GM19324 (cell line): ENCODE measurements around the gene FIP1L1.
"Not testable (repeated sequence)": the region's sequence is repeated elsewhere in the genome, so short reads cannot be mapped to it uniquely, and the experiment has no call there.

ENCODE experiments used
- ATAC-seq: cut with Tn5 transposase; IDR thresholded peaks from one replicate; pipeline ENCODE4 v1.9.1; 2021; ENCODE audit warnings: mild to moderate bottlenecking, moderate library complexity; ENCODE audit not compliant: unreplicated experiment, low FRiP score

The FIP1L1 gene, protein sequence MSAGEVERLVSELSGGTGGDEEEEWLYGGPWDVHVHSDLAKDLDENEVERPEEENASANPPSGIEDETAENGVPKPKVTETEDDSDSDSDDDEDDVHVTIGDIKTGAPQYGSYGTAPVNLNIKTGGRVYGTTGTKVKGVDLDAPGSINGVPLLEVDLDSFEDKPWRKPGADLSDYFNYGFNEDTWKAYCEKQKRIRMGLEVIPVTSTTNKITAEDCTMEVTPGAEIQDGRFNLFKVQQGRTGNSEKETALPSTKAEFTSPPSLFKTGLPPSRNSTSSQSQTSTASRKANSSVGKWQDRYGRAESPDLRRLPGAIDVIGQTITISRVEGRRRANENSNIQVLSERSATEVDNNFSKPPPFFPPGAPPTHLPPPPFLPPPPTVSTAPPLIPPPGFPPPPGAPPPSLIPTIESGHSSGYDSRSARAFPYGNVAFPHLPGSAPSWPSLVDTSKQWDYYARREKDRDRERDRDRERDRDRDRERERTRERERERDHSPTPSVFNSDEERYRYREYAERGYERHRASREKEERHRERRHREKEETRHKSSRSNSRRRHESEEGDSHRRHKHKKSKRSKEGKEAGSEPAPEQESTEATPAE

DNA sequence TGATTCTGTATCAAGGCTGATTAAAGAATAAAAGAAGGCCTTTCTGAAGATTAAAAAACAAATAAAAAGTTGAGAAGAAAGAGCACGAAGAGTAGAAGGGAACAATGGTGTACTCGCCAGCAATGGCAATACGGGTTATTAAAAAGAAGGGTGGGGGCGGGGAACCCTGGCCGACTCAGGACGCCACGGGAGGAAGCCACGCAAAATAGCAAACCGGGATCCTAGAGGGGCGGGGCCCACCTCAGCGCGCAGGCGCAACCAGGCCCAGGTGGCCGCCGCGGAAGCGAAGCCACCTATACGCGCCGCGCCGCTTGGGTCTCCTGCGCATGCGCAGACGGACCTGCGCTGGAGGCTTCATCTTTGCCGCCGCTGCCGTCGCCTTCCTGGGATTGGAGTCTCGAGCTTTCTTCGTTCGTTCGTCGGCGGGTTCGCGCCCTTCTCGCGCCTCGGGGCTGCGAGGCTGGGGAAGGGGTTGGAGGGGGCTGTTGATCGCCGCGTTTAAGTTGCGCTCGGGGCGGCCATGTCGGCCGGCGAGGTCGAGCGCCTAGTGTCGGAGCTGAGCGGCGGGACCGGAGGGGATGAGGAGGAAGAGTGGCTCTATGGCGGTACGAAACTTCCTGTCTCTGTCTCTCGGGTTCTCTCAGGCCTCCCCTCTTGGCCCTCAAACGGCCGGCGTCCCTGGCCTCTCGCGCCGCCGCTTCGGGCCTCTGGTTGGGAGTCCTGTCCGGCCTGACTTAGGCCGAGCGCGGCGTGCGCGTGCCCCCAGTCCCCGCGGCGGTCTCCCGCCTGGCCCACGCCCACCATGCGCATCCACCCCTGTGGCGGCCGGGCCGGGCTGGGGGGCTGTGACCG is at the start of gene FIP1L1:
Gene FIP1L1, plus strand, starts transcription at position 323 of the 852 bp plus-strand sequence. Its CDS starts 198 bp downstream, at position 521.
- ATAC-seq, result peak; percentile 92

DNA sequence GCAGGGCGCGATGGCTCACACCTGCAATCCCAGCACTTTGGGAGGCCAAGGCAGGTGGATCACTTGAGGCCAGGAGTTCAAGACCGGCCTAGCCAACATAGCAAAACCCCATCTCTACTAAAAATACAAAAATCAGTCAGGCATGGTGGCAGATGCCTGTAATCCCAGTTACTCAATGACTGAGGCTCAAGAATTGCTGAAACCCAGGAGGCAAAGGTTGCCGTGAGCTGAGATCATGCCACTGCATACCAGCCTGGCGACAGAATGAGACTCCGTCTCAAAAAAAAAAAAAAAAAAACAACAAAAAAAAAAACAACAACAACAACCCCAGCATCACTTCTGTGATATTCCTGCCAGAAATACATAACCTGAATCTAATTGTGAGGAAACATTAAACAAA is 42.5 kb upstream of the FIP1L1 start:
- ATAC-seq, result not testable (repeated sequence)

DNA sequence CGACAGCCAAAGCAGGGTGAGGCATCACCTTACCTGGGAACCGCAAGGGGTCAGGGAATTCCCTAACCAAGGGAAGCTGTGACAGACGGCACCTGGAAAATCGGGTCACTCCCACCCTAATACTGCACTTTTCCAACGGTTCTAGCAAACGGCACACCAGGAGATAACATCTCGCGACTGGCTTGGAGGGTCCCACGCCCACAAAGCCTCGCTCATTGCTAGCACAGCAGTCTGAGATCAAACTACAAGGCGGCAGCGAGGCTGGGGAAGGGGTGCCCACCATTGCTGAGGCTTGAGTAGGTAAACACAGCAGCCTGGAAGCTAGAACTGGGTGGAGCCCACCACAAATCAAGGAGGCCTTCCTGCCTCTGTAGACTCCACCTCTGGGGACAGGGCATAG is 37.3 kb upstream of the FIP1L1 start:
- not testable (repeated sequence) for ATAC-seq

DNA sequence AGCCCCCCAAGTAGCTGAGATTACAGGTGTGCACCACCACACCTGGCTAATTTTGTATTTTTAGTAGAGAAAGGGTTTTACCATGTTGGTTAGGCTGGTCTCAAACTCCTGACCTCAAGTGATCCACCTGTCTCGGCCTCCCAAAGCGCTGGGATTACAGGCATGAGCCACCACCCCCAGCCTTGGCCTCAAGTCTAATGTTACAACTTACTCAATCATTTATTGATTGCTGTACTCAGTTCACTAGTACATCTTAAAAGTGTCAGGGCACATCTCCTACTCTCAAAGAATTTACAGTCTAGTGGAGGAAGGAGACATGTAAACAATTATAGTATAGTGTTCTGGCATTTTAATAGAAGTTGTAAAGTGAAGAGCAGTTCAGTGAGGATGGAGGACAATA is 31.0 kb upstream of the FIP1L1 start:
- not testable (repeated sequence) for ATAC-seq

DNA sequence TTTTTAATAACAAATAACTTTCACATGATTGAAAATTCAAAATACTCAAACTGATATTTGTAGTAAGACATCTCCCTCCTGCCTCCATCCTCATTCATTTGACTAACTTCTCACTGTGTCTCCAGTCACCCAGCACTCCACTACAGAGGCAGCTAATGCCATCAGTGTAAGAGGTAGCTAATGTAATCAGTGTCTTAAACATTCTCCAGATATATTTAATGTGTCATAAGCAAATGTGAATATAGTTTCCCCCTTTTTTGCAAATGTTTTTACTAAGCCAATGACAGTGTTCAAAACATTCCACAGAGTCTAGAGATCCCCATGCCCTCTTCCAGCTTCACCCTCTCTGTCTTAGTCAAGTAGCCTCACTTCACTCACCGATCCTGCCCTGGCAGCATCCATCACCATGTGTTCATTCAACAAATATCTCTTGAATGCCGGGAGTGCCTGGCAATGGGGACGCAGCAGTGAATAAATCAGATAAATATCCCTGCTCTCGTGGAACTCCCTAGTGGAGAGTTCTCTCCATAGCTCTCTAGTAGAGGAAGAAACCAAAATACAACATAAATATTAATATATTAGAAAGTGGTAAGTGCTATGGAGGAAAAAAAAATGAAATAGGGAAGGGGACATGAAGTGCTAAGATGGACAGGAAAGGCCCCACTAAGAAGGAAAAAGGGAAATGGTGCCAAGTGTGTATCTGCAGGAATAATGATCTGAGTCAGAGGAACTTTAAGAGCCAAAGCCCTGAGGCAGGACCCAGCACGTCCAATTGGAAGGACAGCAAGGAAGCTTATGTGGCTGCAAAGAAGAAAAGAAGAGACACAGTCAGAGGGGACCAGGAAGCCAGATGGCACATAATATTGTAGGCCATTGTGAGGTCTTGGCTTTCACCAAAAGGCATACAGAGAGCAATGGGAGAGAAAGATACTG is 30.3 kb upstream of the FIP1L1 start:
- ATAC-seq, result no peak

DNA sequence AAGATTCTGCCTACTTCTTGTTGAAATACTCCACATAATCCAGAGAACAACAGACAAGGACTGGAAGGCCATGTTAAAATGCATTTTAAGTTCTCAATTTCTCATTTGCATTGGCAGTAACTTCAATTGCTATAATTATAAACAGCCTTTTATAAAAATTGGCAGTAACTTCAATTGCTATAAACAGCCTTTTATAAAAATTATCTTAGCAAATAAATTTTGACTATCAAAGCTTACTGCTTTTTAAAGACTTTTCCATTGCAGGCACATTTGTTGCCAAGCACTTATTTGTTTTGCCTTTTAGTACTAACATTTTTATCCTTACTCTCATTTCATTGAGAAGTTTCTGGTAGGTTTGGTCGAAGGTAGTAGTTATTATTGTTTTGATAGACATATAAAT is 29.4 kb upstream of the FIP1L1 start:
- no peak for ATAC-seq

DNA sequence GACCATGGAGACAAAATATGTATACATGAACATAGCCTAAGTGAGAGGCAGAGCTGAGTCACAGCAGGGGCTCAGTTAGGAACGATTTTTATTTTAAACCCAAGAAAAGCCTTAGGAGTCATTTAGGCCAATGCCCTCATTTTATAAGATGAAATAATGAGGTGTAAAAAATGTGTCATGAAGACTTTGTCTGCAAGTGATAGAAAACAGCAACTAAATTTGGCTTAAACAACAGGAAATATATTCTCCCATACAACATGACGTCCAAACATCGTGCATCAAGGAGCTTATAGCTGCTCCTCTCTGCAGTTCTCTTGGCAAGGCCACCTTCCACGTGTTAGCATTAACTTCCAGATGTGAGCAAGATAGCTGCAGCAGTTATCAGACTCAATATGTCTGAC is 28.4 kb upstream of the FIP1L1 start:
- ATAC-seq, result no peak

DNA sequence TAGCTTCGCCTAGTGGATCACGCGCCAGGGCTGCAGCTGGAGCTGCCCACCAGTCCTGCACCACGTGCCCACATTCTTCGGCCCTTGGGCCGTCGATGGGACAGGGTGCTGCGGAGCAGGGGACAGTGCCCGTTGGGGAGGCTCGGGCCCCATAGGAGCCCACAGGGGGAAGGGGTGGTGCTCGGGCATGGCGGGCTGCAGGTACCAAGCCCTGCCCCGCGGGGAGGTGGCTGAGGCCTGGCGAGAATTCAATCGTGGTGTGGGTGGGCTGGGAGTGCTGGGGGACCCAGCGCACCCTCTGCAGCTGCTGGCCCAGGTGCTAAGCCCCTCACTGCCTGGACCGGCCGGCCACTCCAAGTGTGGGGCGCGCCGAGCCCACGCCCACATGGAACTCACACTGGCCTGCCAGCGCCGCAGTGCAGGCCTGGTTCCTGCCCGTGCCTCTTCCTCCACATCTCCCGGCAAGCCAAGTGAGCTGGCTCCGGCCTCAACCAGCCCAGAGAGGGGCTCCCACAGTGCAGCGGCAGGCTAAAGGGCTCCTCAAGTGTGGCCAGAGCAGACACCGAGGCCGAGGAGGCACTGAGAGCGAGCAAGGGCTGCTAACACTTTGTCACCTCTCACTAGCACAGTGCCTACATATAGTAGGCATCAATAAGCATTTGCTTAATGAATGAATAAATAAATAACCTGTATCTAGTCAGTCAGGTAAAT is 23.3 kb upstream of the FIP1L1 start:
- ATAC-seq, result no peak

DNA sequence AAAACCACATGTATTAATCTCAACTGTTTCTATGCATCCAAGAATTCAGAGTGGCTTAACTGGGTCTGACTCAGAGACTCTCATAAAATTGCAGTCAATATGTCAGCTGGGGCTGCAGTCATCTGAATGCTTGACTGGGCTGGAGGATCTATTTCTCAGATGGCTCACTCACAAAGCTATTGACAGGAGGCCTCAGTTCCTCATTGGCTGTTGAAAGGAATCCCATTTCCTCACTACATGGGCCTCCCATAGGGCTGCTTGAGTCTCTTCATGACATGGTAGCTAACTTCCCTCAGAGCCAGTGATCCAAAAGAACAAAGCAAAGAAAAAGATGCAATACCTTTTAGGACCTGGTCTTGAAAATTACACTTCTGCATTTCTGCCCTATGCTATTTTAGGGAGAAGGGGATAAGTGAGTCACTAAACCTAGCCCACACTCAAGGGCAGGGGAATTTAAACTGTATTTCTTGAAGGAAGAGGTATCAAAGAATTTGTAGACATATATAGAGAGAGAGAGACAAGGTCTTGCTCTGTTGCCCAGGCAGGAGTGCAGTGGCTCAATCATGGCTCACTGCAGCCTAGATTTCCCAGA is 21.4 kb upstream of the FIP1L1 start:
- ATAC-seq, result no peak

DNA sequence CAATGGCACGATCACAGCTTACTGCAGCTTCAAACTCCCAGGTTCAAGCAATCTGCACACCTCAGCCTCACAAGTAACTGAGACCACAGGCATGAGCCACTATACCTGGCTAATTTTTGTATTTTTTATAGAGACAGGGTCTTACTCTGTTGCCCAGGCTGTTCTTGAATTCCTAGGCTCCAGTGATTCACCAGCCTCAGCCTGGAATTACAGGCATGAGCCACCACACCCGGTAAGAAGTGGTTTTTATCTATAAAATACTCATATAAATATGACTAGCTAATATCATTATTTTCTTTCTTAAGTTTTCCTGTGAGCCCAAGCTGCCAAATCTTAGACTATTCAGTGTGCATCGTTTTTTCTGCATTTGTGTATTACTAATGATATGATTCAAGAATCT is 16.0 kb upstream of the FIP1L1 start:
- no peak for ATAC-seq

DNA sequence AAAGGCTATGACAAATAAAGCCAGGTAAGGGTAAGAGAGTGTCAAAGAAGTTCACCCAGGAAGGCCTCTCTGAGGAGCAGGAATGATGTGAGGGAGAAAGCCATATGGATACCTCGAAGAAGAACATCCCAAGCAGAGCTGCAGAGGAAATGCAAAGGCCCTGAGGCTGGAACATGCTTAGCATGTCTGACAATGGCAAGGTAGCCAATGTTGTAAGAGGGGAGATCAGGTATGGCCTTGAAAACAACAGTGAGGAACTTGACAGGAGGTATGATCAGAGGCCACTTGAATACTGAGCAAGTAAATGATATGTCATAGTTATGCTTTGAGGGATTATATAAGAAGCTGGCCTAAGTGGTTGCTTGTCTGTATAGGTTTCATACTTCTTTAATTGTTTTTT is 15.3 kb upstream of the FIP1L1 start:
- no peak for ATAC-seq

DNA sequence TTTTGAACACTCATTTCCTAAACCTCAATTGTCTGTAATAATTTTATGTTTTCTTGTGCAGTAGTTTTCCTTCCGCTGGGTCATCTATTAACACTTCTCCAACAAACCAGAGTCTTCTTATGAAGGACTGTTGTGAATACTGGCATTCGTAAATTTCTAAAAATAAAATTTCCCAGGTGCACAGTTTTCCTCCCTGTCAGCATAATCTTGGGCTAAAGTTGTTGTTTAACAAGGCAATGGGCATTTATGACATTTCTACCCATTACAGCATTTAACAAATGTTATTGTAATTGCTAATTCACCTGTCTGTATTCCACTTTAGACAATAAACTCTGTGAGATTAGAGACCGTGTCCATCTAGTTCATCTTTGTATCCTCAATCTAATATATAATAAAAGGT is 12.8 kb upstream of the FIP1L1 start:
- ATAC-seq, result no peak

DNA sequence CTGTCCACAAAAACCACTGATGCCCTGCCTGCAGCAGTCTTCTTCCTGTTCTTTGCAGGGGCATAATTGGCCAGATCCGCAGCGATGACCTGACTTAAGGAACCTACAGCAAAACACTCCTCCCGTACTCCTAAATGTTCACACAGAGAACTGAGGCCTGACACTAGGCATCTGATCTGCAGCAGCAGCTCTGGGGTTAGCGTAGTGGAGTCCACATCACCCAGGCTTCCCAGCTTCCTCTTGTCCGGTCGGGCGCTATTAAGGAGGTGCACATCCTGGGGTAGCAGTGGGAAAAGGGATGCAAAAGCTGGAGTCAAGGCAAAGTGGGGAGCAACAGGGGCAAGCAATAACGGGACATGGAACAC is 12.3 kb upstream of the FIP1L1 start:
- ATAC-seq, result no peak

DNA sequence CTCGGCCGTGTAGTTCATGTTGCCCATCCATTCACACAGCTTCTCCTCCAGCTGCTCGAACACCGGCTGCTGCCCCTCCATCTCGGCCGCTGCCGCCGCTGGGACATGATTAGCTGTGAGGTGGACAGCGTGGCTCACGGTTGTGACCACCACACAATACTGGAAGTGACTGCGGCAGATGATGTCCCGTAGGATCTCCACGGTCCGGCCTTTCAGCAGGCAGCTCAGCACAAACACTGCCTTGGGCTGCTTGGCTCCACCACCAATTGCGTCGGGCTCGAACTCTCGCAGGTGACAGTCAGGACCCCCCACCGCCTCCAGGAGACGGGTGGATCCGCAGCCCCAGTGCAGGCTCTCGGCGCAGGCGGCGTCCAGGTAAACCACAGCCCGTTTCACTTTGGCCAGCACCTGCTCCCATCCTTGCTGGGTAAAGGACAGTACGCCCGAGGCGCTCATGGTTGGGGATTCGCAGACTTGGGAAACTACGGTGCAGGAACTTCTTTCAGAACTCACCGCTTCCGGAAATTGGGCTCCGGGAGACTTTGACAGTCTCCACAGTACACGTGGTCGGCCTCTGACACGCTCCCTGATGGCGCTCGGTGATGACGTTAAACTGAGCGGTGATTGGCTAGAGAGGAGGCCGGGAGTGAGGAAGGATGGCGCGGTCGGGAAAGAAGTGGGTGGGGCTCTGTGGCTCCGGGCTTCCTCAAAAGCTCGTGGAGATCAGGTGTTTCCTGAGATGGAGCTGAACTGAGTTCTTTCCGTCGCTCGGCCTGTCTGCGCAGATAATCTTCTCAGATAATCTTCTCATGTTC is 11.7 kb upstream of the FIP1L1 start, which contains the start of gene SCFD2:
Gene SCFD2, minus strand, starts transcription at position 576 of the 815 bp plus-strand sequence.
- peak; percentile 97 for ATAC-seq

DNA sequence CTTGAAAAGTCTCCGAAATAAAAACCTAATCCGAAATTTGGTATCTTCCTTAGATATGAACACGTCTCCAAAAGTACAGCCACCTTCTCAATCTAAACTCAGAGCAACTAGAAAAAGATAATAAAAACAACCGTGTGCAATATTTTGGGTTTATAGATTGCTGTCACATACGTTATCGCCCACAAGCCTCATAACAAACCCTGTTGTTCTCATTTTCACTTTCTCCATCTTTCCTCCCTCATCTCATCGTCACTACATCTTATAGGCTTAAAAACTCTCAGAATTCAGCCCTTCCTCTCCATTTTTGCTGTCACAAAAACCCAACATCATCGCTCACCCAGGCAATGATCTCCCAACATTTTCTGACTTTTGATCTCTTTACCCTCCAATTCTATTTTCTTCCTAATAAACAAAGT is 11.1 kb upstream of the FIP1L1 start:
- no peak for ATAC-seq

DNA sequence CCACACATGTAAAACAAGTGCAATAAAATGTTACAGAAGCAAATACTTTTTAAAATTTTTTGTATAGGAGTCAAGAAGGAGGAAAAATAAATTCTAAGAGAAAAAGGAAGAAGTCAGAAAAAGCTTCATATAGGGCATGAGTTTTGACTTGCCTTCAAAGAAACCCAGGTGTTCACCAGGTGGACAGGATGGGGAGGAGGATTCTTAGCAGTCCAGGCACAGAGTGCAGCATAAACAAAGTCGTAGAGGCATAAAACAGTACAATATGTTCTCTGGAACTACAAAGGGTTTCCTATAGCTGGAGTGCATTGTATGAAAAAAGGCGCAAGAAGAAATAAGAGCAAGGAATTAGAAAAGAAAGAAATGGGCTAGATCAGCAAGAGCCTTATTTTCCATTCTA is 9.7 kb upstream of the FIP1L1 start:
- no peak for ATAC-seq

DNA sequence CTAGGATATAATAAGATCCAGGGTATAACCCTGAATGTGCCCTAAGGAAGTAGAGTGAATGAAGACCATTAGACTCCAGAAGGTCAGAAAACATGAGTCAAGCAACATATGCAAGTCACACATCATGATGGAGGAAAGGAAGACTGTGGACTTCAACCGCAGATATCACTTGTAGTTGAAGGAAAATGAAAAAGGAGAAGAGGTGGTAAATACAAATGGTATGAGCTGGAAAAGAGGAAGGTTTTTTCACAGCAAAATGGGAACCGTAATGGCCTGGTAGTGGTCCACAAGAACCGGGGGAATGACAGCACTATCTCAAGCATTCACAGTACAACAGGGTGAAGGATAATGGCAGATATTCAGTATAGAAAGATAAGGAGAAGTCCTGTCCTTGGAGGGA is 6.4 kb upstream of the FIP1L1 start:
- ATAC-seq, result no peak

DNA sequence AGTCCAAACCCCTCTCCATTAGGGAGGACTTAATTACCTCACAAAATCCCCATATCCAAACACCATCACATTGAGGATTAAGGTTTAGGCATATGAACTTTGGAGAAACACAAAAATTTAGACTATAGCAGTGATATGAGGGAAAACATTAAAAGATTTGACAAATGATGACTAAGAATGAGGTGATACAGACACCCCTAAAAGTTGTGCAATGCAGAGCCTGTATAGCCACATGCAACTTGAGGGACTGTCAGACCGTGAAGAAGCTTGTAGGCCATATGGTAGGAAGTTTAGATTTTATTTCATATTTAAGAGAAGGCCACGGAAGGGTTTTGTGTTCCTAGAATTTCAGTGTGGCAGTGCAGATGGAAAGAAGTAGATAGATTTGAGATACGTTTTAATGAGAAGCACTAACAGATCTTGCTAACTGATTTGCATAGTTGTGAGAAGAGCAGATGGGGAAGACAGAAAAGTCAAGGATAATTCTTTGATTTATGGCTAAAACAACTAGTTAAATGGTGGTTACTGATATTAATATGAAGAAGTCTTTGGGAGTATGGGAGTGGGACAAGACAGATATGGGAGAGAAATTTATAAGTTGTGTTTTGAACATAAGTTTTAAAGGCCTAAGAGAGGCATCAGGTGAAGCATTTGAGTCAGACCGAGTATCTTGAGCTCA is 5.5 kb upstream of the FIP1L1 start:
- ATAC-seq, result no peak
